Activated CD8-positive, alpha-beta memory T cell treated with anti-CD3 and anti-CD28 coated beads for 1 hour (primary cell): Measurements from ENCODE around the gene SATB2.

Experiments
- DNase-seq, 2 donors: peaks; one replicate each; pipeline ENCODE4 v3.0.0-alpha.2; 2020; ENCODE audit warnings: low read depth in 1 of 2; ENCODE audit errors: extremely low read depth in 1 of 2

SATB2 gene

DNA sequence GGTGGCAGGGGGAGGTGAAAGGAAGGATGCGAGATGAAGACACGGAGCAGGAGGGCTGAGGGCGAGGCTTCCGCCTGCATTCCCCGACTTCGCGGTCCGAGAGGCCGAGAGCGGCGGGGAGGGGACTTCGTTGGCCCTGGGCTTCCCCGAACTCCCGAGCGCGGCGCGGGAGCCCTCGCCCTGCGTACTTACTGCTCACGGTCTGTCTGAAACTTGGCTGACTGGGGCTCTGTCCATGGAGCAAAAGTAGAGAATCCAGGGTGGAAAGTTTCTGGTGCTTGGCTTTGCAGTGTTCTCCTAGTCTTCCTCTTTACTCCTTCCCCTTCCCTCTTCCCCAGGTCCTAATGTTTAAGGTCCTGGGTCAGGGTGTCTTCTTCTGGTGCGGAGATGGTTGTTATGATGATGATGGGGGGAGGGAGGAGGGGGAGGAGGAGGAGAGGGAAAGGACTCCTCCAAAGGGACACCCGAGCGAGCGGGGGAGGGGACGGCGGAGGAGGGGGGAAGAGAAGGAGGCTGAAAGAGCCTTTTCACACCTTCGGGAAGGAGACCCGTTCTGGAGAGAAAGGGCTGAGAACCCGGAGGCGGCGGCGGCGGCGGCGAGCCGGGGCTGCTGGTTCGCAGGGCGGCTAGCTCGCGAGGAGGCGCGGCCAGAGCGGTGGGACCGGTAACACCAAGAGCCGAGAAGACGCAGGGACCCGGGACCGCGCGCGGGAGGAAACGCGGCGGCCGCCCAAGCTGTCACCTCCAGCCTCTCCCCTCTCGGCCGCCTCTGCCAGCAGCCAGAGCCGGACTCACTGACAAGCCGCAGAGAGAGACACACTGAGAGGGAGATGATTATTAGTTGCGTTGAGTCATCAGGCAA, at the start of gene SATB2:
Gene SATB2 (minus strand): TSS at position 793 of the 862 bp plus-strand sequence. CDS start 1,902 bp downstream, outside the sequence.
- DNase-seq: no peak

- no peak for DNase-seq
Observed at GRCh38 chr2:199505755-199506403, 48.1 kb upstream of the SATB2 start.

DNA sequence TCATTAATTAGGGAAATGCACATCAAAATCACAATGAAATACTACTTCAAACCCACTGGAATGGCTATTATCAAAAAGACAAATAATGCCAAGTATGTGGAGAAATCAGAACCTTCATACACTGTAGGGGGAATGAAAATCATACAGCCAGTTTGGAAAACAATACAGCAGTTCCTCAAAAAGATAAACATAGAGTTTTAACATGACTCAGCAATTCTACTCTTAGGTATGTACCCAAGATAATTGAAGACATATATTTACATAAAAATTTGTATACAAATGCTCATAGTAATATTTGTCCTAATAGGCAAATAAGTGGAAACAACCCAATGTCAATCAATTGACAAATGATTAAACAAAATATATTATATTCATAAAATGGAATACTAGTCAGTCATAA, 45.4 kb upstream of the SATB2 start:
- DNase-seq: no peak

DNA sequence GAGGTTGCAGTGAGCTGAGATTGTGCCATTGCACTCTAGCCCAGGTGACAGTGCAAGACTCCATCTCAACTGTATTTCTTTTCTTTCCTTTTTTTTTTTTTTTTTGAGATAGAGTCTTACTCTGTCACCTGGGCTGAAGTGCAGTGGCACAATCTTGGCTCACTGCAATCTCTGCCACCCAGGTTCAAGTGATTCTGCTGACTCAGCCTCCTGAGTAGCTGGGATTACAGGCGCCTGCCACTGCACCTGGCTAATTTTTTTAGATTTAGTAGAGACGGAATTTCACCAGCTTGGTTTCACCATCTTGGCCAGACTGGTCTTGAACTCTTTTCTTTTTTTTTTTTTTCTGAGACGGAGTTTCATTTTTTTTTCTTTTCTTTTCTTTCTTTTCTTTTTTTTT, 41.3 kb upstream of the SATB2 start:
- no peak for DNase-seq

DNA sequence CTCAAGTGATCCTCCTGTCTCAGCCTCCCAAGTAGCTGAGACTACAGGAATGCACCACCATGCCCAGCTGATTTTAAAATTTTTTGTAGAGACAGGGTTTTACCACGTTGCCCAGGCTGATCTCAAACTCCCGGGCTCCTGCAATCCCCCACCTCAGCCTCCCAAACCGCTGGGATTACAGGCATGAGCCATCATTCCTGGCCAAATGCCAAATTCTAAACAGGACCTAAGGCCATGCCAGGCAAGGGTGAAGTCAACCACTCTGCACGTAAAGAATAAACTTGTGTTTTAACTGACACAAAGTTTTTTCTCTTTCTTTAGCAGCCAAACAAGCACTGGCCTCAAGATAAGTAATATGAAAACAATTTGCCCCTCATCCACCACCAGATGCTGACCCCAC, 37.4 kb upstream of the SATB2 start:
- DNase-seq: no peak

DNA sequence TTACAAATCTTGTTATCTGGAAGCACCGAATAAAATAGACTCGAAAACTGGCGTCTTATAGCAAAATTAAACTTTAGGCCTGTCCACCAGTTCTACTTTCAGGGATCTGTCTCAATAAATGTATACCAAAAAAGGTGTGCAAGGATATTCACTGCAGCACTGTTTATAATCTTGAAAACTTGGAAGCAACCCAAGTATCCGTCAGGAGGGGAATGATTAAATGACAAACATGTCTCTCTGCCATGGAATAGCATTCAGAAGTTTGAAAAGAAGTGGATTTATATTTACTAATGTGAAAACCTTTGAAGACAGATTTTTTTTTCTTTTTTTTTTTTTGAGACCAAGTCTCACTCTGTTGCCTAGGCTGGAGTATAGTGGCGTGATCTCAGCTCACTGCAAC, 32.3 kb upstream of the SATB2 start:
- DNase-seq: no peak

DNA sequence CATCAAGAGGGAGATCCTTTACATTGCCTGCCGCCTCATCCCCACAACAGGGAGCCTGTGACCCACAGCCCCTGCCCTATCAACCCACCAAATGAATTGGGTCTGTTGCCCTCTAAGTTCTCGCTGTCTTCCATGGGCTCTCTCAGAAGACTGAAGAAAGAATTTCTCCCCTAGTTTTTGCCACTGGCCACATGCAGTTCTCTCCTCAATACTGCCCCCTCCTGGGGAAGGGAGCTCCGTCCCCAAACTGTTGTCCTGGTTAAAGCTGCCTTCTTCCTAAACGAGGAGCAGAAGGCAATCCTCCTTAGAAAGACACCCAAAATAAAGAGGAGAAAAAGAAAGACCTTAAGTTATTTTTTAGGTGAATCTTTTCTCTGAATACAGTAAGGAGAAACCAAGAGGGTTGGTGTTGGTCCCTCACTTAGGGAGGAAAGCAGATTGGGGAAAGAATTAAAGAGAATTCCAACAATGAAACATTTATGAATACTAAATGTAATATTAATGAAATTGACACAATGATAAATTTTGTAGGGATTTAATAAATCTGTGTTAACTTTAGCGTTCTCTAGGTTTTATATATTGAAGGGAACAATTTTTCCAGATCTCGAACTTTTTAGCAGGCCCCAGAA, 31.1 kb upstream of the SATB2 start:
- DNase-seq: peak in 1 of 2 donors; percentile 19

DNA sequence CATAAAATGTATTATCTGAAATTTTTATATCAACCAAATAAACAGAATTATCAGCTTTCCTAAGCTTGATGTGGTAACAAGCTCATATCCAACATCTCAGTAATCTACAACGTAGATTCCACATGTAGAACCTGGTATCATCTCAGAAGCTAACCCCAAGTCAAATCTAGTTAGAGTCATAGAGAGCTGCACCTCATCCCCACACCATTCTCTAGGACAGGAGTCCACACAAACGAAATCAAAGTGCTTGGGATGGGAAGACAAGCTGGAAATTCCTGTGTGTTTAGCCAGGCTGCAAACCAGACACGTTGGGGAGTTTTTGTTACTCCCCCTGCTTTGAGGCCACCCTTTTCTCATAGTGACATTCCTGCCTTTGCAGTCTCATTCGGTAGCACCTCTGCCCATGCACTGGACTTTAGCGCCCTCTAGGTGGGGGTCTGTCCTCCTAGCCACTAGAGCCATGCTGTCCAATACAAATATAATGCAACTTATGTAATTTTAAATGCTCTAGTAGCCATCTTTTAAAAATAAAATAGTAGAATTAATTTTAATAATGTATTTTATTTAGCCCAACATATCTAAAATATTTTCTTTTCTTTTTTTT, 28.1 kb upstream of the SATB2 start:
- DNase-seq: no peak

GRCh38 chr2:199484927-199485326, 27.2 kb upstream of the SATB2 start:
- no peak for DNase-seq

DNA sequence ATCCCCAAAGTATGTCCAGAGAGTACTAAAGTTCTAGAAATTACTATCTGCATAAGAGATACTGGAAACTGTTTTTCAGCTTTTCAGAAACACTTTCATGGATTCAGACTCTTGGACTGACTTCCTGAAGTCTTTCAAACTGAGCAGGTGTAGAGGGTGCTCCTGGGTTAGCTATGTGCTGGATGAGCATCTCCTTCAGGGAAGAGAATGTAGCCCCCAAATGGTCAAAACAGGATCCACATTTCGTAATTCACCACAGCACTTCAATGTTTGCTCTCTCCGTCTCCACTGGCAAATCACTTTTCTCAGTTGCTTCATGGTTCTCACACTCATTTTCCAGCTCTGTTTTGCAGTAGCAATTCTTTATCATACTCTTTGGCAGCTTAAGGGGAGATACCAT, 23.2 kb upstream of the SATB2 start:
- DNase-seq: no peak

GRCh38 chr2:199477277-199477834, 19.6 kb upstream of the SATB2 start:
- no peak for DNase-seq

DNA sequence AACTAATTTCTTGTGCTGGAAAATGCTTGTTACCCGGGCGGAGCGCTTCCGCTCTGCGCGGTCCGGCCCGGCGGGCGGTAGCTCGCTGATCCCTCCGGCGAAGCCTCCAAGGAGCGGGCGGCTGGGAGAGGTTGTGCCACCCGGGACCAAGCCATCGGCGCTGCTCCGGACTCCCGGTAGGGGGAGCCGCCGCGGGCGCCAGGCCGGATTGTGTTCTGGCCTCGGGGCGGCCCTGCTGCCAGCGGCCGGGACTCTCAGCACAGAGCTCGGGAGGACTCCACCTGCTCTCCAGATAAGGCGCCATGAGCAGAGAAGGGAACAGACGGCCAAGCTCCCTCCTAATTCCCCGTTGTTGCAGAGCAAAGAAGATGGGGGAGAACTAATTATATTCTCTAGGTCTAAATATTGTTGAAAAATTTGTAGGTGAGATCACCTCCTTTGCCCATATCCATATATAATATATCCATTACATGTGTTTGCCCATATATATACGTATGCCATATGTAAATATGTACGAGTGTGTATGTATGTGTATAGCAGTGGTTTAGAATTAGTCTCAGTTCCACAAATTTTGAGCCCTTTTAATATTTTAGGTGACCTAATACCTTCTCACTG, 13.8 kb upstream of the SATB2 start:
- DNase-seq: no peak

DNA sequence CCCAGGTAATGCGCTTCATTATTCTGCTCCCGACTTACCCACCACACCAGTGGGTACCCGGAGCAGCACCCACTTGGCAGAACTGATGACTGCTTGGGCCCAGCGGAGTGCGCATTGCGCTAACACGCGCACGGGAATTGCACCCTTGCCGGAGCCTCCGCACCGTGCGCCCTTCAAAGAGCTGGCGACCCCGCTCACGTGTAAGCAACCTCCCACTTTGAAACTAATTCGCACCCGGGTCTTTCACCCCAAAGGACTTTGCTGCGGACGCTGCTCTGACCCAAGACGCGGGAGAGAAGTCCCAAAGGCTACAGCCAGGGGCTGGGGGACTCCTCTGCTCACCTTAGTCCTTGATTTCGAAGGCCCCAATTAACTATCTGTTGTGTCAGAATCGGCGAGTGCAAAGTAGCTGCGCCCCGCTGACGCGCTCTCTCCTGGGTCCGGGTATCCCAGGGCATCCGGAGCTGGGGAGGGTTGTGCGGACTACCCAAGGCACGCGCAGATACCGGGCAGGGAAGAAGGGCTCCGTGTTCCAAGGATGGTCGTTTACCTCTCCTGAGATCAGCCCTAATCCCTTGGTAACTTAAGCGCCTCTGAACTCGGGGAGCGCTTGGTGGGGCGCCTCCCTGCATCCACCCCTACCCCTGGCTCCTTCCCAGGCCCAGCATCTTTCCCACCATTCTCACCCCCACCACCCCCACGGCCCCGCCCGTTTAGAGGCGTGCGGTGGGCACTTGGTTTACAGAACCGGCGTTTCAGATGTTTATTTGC, 13.1 kb upstream of the SATB2 start:
- no peak for DNase-seq

GRCh38 chr2:199470361-199470671, 12.6 kb upstream of the SATB2 start:
- no peak for DNase-seq

GRCh38 chr2:199469514-199470360, 12.0 kb upstream of the SATB2 start:
- no peak for DNase-seq

GRCh38 chr2:199468561-199469513, 11.1 kb upstream of the SATB2 start:
- no peak for DNase-seq

- DNase-seq: no peak
Observed at GRCh38 chr2:199467066-199467822, 9.5 kb upstream of the SATB2 start.
